Activated T-helper 9 cell treated with anti-CD3 and anti-CD28 coated beads, Interleukin-2, amount 50 U/mL, for 16 hours (primary cell): ENCODE measurements around the gene BICDL1.
A peak's percentile ranks its signal among the peaks of the same experiment; 100 is the strongest.
"Not testable (repeated sequence)": the region's sequence is repeated elsewhere in the genome, so short reads cannot be mapped to it uniquely, and the experiment has no call there.

Experiments
- DNase-seq: peaks from one replicate; pipeline ENCODE4 v3.0.0-alpha.2; 2020; ENCODE audit warnings: low read depth

The BICDL1 gene, protein sequence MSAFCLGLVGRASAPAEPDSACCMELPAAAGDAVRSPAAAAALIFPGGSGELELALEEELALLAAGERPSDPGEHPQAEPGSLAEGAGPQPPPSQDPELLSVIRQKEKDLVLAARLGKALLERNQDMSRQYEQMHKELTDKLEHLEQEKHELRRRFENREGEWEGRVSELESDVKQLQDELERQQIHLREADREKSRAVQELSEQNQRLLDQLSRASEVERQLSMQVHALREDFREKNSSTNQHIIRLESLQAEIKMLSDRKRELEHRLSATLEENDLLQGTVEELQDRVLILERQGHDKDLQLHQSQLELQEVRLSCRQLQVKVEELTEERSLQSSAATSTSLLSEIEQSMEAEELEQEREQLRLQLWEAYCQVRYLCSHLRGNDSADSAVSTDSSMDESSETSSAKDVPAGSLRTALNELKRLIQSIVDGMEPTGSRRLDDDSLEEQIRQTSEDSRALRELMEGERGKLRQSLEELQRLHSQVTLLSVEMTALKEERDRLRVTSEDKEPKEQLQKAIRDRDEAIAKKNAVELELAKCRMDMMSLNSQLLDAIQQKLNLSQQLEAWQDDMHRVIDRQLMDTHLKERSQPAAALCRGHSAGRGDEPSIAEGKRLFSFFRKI

DNA sequence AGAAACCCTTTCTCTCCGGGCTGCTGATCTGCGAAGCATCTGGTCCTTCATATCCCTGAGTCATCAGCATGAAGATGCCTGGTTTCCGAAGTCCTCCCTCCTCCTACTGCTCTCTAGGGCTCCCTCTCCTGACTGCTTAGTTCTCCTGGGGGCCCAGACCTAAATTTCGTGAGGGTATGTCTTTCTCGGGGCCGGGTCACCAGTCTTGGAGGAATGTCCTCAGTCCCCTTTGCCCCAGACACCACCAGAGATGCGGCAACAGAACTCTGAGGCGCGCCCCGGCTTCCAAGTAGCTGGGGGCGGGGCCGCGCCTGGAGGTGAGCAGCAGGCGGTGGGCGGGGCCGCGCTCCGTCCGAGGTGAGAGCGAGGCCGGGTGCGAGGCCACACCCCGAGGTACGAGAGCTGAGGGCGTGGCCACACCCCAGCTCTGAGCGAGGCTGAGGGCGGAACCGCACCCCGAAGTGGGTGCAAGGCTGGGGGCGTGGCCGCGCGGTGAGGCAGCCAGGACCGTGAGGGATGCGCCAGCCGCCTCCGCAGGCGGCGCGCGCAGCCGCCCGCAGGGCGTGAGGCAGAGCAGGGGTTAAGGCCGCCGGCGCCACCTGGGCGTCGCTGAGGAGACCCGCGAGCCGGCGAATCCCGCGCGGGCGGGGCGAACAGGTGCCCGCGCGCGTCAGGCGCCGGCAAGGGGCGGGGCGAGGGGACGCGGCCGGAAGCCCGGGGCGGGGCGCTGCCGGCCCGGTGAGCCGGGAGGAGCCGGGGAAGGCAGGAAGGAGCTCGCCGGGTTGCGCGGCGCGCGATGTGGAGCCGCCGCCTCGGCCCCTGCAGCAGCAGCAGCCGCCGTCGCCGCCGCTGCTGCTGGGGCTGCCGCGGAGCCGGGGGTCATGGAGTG lies at the start of gene BICDL1:
TSS of gene BICDL1 (plus strand) at position 765 of the 889 bp plus-strand sequence. CDS start 633 bp downstream, outside the sequence.
- DNase-seq: peak; percentile 98

DNA sequence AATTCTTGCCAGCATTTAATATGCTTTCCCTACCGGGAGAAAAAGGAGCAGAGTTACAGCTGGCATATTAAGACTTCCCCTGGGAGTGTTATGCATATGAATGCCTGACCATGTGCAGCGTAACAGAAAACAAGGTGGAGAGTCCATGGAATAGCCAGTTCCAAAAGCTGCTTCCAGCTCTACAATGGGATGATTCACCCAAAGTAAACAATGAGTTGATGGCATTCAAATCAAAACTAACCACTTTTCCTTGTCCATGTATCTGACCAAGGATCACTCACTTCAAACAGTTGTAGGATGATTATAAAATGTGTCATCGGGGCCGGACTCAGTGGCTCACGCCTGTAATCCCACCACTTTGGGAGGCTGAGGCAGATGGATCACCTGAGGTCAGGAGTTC lies 48.1 kb upstream of the BICDL1 start:
- DNase-seq: no peak

DNA sequence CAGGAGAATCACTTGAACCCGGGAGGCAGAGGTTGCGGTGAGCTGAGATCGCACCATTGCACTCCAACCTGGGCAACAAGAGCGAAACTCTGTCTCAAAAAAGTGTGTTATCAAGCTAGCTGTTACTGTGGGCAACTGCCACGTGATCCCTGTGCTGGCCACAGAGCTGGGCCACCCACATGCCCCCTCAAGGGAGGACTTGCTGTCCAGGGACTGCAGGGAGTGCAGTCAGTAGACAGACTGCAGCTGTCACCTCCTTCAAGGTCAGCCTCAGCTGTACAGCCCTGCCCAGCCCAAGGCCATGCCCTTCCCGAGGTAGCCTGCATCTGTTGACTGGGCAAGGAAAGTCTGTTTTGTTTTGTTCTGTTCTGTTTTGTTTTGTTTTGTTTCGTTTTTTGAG lies 46.6 kb upstream of the BICDL1 start:
- no peak for DNase-seq

DNA sequence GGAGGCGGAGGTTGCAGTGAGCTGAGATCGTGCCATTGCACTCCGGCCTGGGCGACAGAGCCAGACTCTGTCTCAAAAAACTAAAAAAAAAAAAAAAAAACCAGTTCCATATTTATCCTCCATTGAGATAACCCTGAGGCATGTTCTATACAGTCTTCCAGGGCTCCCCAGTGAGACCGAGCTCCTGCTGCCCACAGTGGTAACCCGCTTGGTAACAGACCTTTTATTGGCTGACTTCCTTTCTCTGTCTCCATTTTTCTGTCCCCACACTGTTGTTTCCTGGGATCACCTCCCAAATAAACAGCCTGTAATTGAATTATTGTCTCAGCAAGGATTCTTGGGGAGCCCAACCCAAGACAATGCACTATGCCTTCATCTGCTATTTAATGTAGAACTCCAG lies 42.8 kb upstream of the BICDL1 start:
- DNase-seq: no peak

DNA sequence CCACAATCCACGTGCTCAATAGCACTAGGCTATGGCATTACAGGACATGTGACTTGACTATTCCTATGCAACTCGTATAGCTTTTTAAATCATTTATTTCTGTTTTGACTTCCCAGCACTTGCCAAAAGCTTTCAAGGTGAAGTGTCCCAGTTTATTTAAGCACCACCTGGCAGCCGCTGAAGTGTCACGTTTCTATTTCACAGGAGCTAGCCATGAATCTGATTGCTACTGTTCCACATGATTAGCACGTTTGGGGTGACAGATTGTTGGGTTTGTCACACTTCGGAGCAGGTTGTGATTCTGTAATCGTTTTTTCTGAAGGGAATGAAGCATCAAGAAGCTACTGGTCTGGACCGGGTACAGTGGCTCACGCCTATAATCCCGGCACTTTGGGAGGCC lies 39.9 kb upstream of the BICDL1 start:
- DNase-seq: no peak

GRCh38 chr12:119949594-119949993 lies 39.4 kb upstream of the BICDL1 start:
- no peak for DNase-seq

DNA sequence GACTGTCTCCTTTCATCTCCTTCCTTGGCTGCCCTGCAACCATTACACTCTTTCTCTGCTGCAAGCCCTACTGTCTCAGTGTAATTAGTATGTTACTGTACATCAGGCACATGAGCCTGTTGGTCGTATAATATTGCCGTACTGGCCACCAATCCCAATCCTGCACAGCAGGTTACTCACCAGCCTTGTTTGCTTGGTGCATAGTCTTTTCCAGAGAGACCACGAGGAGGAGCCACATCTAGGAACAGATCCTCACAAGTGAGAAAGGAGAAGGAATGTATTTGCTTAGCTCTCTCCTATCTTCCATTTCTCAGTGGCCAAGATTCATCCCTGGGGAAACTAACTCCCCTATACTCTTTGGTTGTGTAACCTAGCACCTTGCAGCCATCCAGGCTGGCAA lies 33.0 kb upstream of the BICDL1 start:
- DNase-seq: no peak

- no peak for DNase-seq
Measured at GRCh38 chr12:119957135-119957534, 31.9 kb upstream of the BICDL1 start.

- no peak for DNase-seq
Measured at GRCh38 chr12:119959435-119959834, 29.6 kb upstream of the BICDL1 start.

GRCh38 chr12:119964123-119964522 lies 24.9 kb upstream of the BICDL1 start:
- no peak for DNase-seq

GRCh38 chr12:119964929-119965328 lies 24.1 kb upstream of the BICDL1 start:
- DNase-seq: no peak

GRCh38 chr12:119980242-119980641 lies 8.8 kb upstream of the BICDL1 start:
- no peak for DNase-seq

- DNase-seq: not testable (repeated sequence)
Measured at GRCh38 chr12:119980702-119981101, 8.3 kb upstream of the BICDL1 start.

DNA sequence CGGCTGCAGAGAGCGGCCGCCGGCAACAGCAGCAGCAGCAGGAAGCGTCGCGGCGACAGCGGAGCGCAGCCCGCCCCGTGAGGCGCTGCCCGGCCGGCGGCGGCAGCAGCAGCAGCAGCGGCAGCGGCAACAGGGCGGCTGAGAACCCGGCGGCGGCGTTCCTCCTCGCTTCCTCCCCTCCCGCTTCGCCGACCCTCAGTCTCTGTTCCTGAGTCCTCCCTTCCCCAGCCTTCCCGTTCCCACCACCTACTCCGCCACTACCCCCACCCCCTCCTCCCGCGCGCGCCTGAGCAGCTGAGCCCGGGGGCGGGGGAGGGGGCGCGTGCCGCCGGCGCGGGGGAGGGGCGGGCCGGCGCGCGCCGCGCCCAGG lies 310 bp downstream of the BICDL1 start:
- DNase-seq: no peak

- peak; percentile 57 for DNase-seq
Measured at GRCh38 chr12:119989731-119990381, 820 bp downstream of the BICDL1 start.

- DNase-seq: no peak
Measured at GRCh38 chr12:119990382-119990874, 1.4 kb downstream of the BICDL1 start.

DNA sequence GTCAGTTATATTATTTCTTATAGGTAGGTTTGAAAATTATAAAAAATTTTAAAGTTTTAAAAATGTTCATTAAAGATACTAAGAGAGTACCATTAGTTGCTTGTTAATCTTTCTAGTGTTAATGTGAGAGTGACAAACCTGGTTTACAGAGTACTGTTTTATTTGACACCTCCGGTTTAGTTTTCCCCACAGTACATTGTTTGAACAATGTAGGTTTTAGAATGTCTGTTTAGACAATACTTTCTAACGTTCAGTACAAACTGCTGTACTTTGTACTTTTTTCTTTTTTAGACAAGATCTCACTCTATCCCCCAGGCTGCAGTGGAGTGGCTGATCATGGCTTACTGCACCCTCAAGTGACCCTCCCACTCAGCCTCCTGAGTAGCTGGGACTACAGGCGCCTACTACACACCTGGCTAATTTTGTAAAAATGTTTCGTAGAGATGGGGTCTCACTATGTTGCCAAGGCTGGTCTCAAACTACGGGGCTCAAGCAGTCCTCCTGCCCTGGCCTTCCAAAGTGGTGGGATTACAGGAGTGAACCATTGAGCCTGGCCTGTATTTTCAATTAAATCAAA lies 3.2 kb downstream of the BICDL1 start:
- no peak for DNase-seq

DNA sequence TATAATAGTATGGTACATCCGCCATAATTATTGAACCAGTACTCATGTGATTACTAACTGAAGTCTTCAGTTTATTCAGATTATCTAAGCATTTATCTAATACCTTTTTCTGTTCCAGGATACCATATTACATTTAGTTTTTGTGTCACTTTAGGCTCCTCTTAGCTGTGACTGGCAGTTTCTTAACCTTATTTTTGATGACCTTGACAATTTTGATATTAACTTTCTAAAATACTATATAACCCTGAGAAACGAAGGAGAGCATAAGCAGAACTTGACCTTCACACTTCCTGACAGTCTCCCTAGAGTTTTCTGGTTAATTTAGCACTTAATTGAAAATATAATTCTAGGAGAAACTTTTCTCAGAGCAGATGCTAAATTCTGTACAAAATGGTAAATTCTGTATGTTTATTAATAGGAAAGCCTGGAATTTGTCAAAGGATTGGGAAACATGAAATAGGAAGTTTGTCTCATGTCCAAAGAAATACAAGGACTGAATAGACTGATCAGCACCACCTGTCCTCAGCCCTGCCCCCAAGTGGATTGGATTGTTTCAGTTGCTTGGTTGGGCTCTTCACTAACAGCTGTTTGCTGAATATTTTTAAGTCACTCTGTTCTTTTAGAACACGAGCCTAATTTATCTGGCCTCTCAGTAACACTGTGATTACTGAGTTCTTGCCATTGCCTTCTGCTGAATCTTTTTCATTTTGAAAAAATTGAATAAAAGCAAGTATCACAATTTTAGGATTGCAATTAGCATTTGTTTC lies 6.0 kb downstream of the BICDL1 start:
- DNase-seq: no peak

GRCh38 chr12:119996417-119996816 lies 7.4 kb downstream of the BICDL1 start:
- DNase-seq: no peak

GRCh38 chr12:119998471-119999245 lies 9.6 kb downstream of the BICDL1 start:
- DNase-seq: no peak
